Measurements from ENCODE around the gene ZNF622. TPM values are rescaled to one million over a fixed set of nuclear protein-coding genes. Genes with fewer than 3 reads are reported as not detected.

Gene ZNF622
- total RNA-seq, 1 experiment from 2014 or later: 25.2 TPM

DNA sequence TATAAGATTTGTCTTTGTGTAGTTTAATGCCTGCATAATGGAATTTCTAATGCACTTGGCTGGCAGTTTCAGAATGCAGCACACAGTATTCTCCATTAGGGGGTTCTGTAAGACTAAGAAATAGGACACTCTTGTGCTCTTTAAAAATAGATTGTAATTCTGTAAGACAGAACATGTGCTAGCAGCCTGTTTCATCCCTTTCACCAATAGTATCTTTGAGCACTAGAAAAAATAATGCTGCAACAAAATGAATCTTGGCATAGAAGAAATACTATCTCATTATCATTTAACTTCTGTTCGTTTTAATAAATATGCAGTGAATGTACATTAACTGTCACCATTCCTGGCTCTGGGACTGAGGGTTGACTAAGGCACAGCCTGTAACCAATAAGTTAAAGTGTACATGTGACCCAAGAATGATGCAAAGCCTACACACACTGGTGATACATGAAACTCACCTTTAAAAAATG lies 23.8 kb upstream of the ZNF622 start:
- Histone ChIP-seq H4K20me1 (ENCODE audit: insufficient read depth) (no peaks in the 10 kb centered on the region), H3K36me3 (ENCODE audit: control insufficient read depth in 1 of 2, insufficient read depth in 2 of 2, low read length in 2 of 2) (no peaks in the 10 kb centered on the region), H3K27me3 (ENCODE audit: insufficient read depth, low read length) (no peaks in the 10 kb centered on the region), H3K27ac (ENCODE audit: low read depth, low read length) (no peak overlapping the region), H3K79me2 (ENCODE audit: insufficient read depth, low read length) (no peaks in the 10 kb centered on the region), H2AFZ (ENCODE audit: low read depth, low read length, poor library complexity, severe bottlenecking) (no peak overlapping the region), H3K4me3 (replicated peaks in 1 of 2; ENCODE audit: low read depth in 1 of 2, low read length in 2 of 2) (no peak overlapping the region), H3K4me2 (ENCODE audit: low read length) (no peak overlapping the region), H3K9me2 (ENCODE audit: insufficient read depth) (no peaks in the 10 kb centered on the region), H3K9me3 (ENCODE audit: control insufficient read depth in 1 of 2, insufficient read depth in 1 of 2, low read depth in 1 of 2, low read length in 2 of 2) (no peaks in the 10 kb centered on the region), H3K4me1 (ENCODE audit: control insufficient read depth in 1 of 2, insufficient read depth in 2 of 2, low read length in 2 of 2) (no peaks in the 10 kb centered on the region), H3K9ac (ENCODE audit: low read length) (no peak overlapping the region)
- BruUV-seq (replicated peaks): no TSS peak
- intact Hi-C loops (cut with micrococcal nuclease): loop anchor here (1.0 to 2.0 kb wide), 3 partner anchors 61 to 713 kb away; no protein-coding TSS in a partner anchor
- ChIA-PET POLR2A (interaction anchor here (1.1 kb wide), 1 partner anchor 13 kb away, joined by 3 read pairs; no protein-coding TSS in a partner anchor), RAD21 (ENCODE audit: low non-redundant PET in 1 of 2, low total read pairs in 2 of 2, uncharacterized antibody in 2 of 2, unreplicated experiment in 2 of 2) (no interaction called here), CTCF (interaction anchor here (1.0 to 2.0 kb wide), 6 partner anchors 56 to 714 kb away, joined by 4 to 20 read pairs (median 8); no protein-coding TSS in a partner anchor)
- peak; percentile 73 for TF ChIP-seq RAD21 (IDR thresholded peaks at IDR 0.05; ENCODE audit: low read depth)
- TF ChIP-seq EZH2phosphoT487 (IDR thresholded peaks at IDR 0.05; ENCODE audit: borderline replicate concordance): no peak
- TF ChIP-seq, protein P1, sequence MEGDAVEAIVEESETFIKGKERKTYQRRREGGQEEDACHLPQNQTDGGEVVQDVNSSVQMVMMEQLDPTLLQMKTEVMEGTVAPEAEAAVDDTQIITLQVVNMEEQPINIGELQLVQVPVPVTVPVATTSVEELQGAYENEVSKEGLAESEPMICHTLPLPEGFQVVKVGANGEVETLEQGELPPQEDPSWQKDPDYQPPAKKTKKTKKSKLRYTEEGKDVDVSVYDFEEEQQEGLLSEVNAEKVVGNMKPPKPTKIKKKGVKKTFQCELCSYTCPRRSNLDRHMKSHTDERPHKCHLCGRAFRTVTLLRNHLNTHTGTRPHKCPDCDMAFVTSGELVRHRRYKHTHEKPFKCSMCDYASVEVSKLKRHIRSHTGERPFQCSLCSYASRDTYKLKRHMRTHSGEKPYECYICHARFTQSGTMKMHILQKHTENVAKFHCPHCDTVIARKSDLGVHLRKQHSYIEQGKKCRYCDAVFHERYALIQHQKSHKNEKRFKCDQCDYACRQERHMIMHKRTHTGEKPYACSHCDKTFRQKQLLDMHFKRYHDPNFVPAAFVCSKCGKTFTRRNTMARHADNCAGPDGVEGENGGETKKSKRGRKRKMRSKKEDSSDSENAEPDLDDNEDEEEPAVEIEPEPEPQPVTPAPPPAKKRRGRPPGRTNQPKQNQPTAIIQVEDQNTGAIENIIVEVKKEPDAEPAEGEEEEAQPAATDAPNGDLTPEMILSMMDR (IDR thresholded peaks at IDR 0.05 in 2 of 3, conservative IDR thresholded peaks at IDR 0.05 in 1 of 3; ENCODE audit: borderline replicate concordance in 1 of 3, insufficient read depth in 1 of 3, low read depth in 2 of 3, low read length in 2 of 3): peak; percentile 50 to 70 (median 56); a peak in 5 of 6 replicates
- no peak for TF ChIP-seq CEBPB (IDR thresholded peaks at IDR 0.05; ENCODE audit: low read depth)
- peak; percentile 83 for ATAC-seq
- peak; percentile 21 for DNase-seq (ENCODE audit: low read depth, low spot score)

DNA sequence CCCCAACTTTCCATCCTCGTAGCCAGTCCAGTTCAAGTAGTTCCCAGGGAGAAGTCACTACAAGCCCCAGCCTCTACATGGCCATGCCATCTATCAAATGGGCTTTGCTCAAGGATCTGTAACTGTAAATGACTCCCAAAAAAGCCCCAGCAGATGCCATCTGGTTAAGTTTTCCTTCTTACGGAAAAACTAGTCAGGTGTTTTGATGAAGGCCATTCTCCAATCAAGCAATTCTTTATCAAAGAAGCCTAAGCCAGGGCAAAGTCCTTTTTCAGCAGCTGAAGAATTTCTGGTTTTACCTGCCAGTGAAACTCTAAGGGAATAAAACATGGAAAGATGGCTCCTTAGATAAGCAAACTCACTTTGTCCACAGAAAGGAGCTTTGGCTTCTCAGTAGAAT lies 21.9 kb upstream of the ZNF622 start:
- intact Hi-C loops (cut with micrococcal nuclease): no loop called here
- no peak overlapping the region for H3K4me3 ChIP-seq (replicated peaks in 1 of 2; ENCODE audit: low read depth in 1 of 2, low read length in 2 of 2)
- DNase-seq (ENCODE audit: low read depth, low spot score) (no peak), ATAC-seq (no peak)
- no peaks in the 10 kb centered on the region for H3K79me2 ChIP-seq (ENCODE audit: insufficient read depth, low read length)
- ChIA-PET CTCF (interaction anchor here (1.5 kb wide), 1 partner anchor 716 kb away, joined by 5 read pairs; no protein-coding TSS in a partner anchor), RAD21 (ENCODE audit: low non-redundant PET in 1 of 2, low total read pairs in 2 of 2, uncharacterized antibody in 2 of 2, unreplicated experiment in 2 of 2) (no interaction called here), POLR2A (no interaction called here)
- H3K27ac ChIP-seq (ENCODE audit: low read depth, low read length): no peak overlapping the region
- H3K4me1 ChIP-seq (ENCODE audit: control insufficient read depth in 1 of 2, insufficient read depth in 2 of 2, low read length in 2 of 2): no peaks in the 10 kb centered on the region
- no peaks in the 10 kb centered on the region for H4K20me1 ChIP-seq (ENCODE audit: insufficient read depth)
- H3K9ac ChIP-seq (ENCODE audit: low read length): no peak overlapping the region
- TF ChIP-seq, protein P2, sequence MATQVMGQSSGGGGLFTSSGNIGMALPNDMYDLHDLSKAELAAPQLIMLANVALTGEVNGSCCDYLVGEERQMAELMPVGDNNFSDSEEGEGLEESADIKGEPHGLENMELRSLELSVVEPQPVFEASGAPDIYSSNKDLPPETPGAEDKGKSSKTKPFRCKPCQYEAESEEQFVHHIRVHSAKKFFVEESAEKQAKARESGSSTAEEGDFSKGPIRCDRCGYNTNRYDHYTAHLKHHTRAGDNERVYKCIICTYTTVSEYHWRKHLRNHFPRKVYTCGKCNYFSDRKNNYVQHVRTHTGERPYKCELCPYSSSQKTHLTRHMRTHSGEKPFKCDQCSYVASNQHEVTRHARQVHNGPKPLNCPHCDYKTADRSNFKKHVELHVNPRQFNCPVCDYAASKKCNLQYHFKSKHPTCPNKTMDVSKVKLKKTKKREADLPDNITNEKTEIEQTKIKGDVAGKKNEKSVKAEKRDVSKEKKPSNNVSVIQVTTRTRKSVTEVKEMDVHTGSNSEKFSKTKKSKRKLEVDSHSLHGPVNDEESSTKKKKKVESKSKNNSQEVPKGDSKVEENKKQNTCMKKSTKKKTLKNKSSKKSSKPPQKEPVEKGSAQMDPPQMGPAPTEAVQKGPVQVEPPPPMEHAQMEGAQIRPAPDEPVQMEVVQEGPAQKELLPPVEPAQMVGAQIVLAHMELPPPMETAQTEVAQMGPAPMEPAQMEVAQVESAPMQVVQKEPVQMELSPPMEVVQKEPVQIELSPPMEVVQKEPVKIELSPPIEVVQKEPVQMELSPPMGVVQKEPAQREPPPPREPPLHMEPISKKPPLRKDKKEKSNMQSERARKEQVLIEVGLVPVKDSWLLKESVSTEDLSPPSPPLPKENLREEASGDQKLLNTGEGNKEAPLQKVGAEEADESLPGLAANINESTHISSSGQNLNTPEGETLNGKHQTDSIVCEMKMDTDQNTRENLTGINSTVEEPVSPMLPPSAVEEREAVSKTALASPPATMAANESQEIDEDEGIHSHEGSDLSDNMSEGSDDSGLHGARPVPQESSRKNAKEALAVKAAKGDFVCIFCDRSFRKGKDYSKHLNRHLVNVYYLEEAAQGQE (IDR thresholded peaks at IDR 0.05; ENCODE audit: low read depth): no peak
- TF ChIP-seq, protein P3, sequence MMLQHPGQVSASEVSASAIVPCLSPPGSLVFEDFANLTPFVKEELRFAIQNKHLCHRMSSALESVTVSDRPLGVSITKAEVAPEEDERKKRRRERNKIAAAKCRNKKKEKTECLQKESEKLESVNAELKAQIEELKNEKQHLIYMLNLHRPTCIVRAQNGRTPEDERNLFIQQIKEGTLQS (IDR thresholded peaks at IDR 0.05): no peak
- TF ChIP-seq, protein P1 (IDR thresholded peaks at IDR 0.05 in 2 of 3, conservative IDR thresholded peaks at IDR 0.05 in 1 of 3; ENCODE audit: borderline replicate concordance in 1 of 3, insufficient read depth in 1 of 3, low read depth in 2 of 3, low read length in 2 of 3): no peak
- no peak overlapping the region for H3K4me2 ChIP-seq (ENCODE audit: low read length)
- H3K9me3 ChIP-seq (ENCODE audit: control insufficient read depth in 1 of 2, insufficient read depth in 1 of 2, low read depth in 1 of 2, low read length in 2 of 2): no peaks in the 10 kb centered on the region
- H2AFZ ChIP-seq (ENCODE audit: low read depth, low read length, poor library complexity, severe bottlenecking): no peak overlapping the region
- no peaks in the 10 kb centered on the region for H3K36me3 ChIP-seq (ENCODE audit: control insufficient read depth in 1 of 2, insufficient read depth in 2 of 2, low read length in 2 of 2)
- no TSS peak for BruUV-seq (replicated peaks)
- no peaks in the 10 kb centered on the region for H3K27me3 ChIP-seq (ENCODE audit: insufficient read depth, low read length)
- no peaks in the 10 kb centered on the region for H3K9me2 ChIP-seq (ENCODE audit: insufficient read depth)
